Mammary microvascular endothelial cell (primary cell): ENCODE measurements around the gene PROX2. TPM values are rescaled to one million over a fixed set of nuclear protein-coding genes. Genes with fewer than 3 reads are reported as not detected.

Experiments used
- total RNA-seq: library from RNA; depleted of rRNA; stranded (reverse); fragments of >200 nt; gene quantifications from 2 replicates; pipeline ENCODE4 v1.2.3, GENCODE V29; 2015

PROX2 gene, protein sequence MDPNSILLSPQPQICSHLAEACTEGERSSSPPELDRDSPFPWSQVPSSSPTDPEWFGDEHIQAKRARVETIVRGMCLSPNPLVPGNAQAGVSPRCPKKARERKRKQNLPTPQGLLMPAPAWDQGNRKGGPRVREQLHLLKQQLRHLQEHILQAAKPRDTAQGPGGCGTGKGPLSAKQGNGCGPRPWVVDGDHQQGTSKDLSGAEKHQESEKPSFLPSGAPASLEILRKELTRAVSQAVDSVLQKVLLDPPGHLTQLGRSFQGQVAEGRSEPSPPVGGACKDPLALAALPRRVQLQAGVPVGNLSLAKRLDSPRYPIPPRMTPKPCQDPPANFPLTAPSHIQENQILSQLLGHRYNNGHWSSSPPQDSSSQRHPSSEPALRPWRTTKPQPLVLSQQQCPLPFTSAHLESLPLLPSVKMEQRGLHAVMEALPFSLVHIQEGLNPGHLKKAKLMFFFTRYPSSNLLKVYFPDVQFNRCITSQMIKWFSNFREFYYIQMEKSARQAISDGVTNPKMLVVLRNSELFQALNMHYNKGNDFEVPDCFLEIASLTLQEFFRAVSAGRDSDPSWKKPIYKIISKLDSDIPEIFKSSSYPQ
- not detected in 2 replicates for total RNA-seq

DNA sequence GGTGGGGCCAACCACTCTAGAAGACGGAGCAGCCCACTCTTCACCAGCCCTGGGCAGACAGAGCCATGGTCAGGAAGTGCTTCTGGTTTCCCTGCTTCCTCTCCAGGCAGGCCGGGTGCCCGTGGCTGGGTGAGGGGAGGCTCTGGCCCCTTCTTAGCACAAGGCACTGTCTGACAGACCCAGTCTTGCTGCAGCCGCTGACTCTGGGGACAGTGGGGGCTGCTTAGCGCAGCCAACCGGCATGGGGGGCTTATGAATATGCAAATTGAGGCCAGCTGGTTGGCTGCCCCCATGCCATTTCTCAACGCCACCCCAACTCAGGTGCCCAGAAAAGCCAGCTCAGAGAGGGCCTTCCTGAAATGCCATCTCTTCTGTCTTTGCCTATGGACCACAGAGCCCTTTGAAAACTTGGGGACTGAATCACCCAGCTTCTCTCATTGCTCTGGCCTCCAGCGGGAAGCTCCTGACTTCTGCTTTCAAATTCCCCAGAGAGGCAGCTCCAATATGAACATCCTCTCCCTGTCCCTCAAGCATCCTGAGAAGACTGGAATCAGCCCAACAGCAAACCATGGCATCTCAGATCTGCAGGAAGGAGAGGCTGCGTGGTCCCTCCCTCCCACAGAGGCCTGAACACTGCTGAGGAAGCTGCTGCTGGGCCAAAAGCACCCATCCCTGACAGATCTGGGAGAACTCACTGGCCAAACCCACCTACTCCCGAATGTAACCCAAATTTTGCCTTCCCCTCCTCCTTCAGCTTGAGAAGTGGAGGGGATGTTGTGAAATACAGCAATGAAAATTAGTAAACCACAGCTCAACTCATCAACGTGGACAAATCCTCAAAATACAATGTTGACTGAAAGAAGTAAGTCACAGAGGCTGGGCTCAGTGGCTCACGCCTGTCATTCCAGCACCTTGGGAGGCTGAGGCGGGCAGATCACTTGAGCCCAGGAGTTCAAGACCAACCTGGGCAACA is at the start of gene PROX2:
PROX2 (minus strand) TSS at position 205 of the 973 bp plus-strand sequence. CDS start 12,311 bp downstream, outside the sequence.

DNA sequence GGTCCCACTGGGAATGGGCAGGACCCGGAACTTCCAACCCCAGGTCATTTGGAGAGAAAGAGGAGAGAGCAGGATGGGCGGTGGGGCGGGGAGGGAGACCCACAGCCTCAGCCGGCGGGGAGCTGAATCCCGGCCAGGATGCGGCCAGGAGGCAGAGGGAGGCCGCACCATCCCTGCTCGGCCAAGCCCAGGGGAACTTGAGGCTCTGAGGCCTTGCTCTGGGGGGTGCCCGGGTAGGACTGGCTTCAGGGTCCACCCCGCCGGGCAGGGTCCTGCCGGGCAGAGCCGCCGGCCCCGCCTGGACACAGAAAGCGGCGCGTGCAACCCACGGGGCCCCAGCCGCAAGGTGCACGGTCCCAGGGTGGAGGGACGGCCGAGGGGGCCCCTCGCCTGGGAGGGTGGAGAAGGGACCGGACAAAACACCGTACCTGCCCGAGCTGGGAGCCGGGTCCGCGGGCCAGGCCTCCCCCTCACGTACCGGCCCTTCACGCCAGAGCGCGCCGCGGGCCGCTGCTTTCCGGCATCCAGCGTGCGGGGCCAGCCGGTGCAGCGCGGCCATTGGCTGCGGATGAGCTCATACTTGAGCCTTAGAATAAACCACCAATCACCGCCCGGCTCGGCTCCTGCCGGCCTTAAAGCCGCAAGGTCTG is 46.9 kb upstream of the PROX2 start, which contains the start of gene RPS6KL1:
RPS6KL1 (minus strand) TSS at position 509 of the 650 bp plus-strand sequence. CDS start 1,719 bp downstream, outside the sequence.

DNA sequence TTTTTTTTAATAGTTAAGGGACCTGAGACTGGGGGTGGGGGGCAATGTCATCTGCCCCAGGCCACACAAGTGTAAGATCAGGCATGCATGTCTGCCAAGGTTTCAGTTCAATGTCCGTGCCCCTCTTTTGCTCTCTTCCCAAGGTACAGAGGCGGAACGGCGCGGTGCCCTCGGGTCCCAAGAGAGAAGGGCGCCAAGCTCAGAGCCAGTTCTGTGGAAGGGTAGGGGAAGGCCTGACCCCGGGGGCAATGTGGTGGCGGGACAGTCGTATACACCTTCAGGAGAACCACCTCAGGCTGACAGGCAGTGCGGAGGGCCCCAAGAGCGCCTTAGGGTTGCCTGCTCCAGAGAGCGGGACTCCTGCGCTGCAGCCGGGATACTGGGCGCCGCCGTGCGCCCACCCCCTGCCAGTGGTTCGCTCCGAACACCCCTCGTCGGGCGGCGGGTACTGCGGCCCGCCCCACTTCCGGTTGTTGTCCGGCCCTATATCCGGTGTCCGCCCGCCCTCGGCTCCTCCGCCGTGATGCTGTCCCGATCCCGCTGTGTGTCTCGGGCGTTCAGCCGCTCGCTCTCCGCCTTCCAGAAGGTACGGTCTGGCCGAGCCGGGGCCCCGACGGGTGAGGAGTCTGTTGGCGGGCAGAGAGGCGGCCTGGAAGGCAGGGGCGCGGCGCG is 5.6 kb upstream of the PROX2 start, which contains the start of gene DLST:
DLST (plus strand) TSS at position 486 of the 672 bp plus-strand sequence; CDS start at position 524, 38 bp downstream.

Other genes starting within 250 kb of the PROX2 start
- gene AREL1, start 163.1 kb downstream of the PROX2 start, total RNA-seq = 16.8 and 24.5 TPM in 2 replicates
- 28.8 and 36.8 TPM in 2 replicates for gene FCF1, start 163.0 kb downstream of the PROX2 start, total RNA-seq
- gene YLPM1, start 112.8 kb downstream of the PROX2 start, total RNA-seq = 20.5 and 21.8 TPM in 2 replicates
- 63.0 and 71.6 TPM in 2 replicates for gene DLST, start 5.8 kb upstream of the PROX2 start, total RNA-seq
- gene RPS6KL1, start 47.1 kb upstream of the PROX2 start, total RNA-seq = 11.1 and 14.0 TPM in 2 replicates
- gene PGF, start 79.5 kb upstream of the PROX2 start, total RNA-seq = 92.6 and 124 TPM in 2 replicates
- 86.7 and 94.4 TPM in 2 replicates for gene EIF2B2, start 126.8 kb upstream of the PROX2 start, total RNA-seq
- 11.6 and 12.6 TPM in 2 replicates for gene MLH3, start 175.3 kb upstream of the PROX2 start, total RNA-seq
- 19.6 and 21.5 TPM in 2 replicates for gene ACYP1, start 187.9 kb upstream of the PROX2 start, total RNA-seq
- 0.89 and 1.3 TPM in 2 replicates for gene ZC2HC1C, start 193.5 kb upstream of the PROX2 start, total RNA-seq